Amygdala (tissue), 56 donors: ENCODE data around the gene DMXL2.
"Not testable (repeated sequence)": the region's sequence is repeated elsewhere in the genome, so short reads cannot be mapped to it uniquely, and the experiment has no call there.

Source experiments
- DNase-seq, 56 donors: peaks; one replicate each; lab custom pipeline; 2025; lab: John Stamatoyannopoulos, UW

The DMXL2 gene

DNA sequence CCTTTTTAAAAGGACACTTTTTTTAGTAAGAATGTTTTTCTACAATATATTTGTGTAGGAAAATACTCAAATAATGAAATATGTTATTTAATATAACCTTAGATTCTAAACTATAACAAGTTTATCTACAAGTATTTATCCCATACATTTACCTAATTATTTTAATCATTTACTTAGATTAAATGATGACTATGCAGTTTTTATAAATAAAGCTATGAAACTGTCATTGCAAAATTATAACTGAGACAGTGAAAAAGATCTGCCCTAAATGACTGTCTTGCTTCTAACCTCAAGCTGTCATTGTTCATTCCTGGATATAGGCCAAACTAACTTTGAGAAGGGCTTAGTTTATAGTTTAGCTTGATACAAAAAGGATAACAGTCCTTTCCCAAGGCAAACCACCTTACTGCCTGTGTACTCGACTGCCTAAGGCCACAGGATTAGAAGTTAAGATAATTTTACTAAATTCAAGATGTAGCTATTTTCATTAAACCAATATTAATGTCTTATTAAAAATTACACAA is 197.0 kb downstream of the DMXL2 start:
- DNase-seq = no peak

DNA sequence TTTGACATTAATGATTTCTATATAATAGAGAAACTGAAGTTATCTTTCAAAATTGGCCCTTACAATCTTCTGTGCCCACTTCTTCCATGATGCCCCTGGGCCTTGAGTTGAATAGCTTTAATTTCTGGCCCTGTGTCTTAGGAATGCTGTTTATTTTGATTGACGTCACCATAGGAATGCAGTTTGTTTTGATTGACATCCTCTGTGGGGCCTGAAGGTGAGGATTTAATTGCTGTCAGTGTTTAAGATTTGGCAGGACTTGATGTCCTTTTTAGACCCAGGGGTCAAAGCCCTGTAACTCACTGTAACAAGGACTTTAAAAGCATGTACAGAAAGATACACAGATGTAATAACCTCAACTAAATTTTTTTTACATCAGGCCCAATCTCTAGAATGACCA is 197.8 kb downstream of the DMXL2 start:
- DNase-seq = no peak

- not testable (repeated sequence) for DNase-seq
Measured at GRCh38 chr15:51423040-51423439, 199.5 kb downstream of the DMXL2 start.

- no peak for DNase-seq
Measured at GRCh38 chr15:51416129-51416528, 206.4 kb downstream of the DMXL2 start.

- no peak for DNase-seq
Measured at GRCh38 chr15:51414256-51414860, 208.2 kb downstream of the DMXL2 start.

GRCh38 chr15:51405693-51406523 is 216.7 kb downstream of the DMXL2 start:
- peak in 10 of 56 donors; percentile 16 to 53 (median 28) for DNase-seq

DNA sequence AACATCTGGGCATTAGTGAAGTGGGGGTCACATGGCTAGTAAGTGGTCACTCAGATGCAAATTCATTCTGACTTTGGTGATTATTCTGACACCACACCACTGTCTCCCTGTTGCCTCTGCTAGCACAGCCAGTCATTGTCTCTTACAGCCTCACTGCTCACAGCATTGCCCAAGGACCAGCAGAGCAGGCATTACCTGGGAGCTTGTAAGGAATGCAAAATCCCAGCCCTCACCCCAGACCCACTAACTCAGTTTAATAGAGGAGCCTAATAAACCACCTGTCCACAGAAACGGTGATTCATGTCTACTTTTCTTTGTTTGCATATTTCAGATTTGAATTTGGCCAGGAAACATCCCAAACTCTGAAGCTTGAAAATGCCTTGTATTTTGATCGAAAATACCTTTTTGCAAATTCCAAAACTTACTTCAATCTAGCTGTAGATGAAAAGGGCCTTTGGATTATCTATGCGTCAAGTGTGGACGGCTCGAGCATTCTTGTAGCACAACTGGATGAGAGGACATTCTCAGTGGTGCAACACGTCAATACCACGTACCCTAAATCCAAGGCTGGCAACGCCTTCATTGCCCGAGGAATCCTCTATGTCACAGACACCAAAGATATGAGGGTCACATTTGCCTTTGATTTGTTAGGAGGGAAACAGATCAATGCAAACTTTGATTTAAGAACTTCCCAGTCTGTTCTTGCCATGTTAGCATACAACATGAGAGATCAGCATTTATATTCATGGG is 218.4 kb downstream of the DMXL2 start:
- no peak for DNase-seq

DNA sequence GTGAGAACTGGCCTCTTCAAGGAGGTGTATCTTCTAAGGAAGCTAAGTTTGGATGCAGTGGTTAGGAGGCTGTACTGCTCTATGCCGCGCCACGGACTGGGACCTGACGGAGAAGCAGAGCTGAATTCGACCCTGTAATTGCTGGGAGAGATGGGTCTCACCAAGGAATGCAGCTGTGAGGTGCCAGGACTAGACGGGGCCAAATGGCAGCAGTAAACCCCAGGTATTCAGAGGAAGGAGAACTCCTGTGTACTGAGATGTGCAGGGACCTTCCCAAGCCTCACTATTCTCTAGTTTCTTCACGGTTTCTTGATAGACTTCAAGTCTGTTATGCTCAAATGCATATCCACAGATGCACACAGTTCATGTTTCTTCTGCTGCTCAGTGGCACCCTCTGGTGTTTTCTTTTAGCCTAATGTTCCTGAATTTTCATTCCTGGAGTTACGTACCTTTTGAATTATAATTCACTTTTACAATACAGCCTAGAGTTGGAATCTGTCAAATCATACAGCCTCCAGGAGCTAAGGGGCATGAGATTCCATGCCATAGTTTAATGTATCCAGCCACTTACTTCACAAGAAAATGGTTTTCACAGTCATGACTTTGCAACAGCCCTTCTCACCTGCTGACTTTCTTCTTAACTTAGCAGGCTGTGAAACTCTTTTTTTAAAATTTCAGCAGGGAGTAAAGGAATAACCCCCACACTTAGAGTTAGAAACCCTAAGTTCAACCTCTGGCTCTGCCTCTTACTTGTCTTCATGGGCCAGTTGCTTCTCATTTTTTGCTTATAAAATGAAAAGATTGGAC is 219.3 kb downstream of the DMXL2 start:
- peak in 4 of 56 donors; percentile 6 to 41 (median 32) for DNase-seq

GRCh38 chr15:51401872-51402517 is 220.6 kb downstream of the DMXL2 start:
- DNase-seq = peak in 18 of 56 donors; percentile 17 to 57 (median 25)

GRCh38 chr15:51401051-51401780 is 221.4 kb downstream of the DMXL2 start:
- DNase-seq = no peak

DNA sequence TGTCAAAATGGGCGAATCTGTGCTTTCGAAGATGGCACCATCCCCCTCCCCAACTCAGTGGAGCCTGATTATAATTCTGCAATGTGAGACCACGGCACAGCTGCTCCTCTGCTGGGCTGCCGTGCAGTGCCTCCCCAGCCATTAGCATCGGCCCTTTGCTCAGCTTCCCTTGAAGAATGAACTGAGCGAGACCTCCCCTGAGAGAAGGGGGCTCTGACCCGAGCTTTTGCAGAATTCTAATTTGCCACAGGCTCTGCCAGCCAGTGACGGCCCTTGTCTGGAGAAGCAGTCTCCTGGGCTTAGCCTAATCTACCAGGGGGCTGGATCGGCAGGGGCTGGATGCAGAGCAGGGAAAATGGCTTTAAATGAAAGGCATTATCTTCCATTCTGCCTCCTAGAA is 223.9 kb downstream of the DMXL2 start:
- no peak for DNase-seq
